ENCODE data around the gene SPAG5.

DNA sequence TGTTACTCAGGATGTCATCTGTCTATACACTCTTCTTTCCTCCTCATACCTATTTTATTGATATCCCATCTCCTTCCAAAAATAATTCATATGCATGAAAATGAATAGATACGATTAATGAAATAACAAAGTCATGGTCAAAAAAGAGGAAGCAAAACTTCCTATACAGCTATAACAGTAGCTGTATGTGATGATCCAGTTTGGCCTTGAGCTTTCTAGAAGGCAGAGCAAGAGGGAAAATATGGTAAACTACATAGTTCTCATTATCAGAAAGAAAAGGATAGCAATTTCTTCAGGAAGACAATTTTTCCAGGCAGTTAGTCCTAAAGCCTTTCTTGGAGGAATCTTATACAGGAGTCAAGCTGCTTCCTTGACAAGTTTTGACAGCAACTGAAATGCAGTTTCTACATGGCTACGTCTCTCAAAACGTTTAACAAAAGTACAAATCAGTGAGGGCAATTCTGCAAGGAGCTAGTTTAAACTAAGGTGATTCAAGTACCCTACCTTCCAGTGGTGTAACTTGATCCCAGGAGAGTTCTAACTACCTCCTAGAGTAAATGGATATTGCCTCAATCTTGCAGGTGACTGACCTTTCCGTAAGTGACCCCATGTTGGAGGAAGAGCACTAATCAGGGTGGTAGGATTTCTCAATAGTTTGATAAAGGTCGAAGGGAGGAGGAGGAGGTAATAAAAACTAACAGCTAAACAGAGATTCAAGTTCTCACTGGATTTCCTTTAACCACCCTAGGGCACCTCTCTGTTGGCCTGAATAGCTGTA lies 1.0 kb downstream of the SPAG5 start:
- TF ChIP-seq EZH2 (IDR thresholded peaks at IDR 0.05; ENCODE audit: borderline replicate concordance, low read depth, low read length, poor library complexity, severe bottlenecking) = no peak
- TF ChIP-seq, protein P1, sequence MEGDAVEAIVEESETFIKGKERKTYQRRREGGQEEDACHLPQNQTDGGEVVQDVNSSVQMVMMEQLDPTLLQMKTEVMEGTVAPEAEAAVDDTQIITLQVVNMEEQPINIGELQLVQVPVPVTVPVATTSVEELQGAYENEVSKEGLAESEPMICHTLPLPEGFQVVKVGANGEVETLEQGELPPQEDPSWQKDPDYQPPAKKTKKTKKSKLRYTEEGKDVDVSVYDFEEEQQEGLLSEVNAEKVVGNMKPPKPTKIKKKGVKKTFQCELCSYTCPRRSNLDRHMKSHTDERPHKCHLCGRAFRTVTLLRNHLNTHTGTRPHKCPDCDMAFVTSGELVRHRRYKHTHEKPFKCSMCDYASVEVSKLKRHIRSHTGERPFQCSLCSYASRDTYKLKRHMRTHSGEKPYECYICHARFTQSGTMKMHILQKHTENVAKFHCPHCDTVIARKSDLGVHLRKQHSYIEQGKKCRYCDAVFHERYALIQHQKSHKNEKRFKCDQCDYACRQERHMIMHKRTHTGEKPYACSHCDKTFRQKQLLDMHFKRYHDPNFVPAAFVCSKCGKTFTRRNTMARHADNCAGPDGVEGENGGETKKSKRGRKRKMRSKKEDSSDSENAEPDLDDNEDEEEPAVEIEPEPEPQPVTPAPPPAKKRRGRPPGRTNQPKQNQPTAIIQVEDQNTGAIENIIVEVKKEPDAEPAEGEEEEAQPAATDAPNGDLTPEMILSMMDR (conservative IDR thresholded peaks at IDR 0.05; ENCODE audit: low read depth, low read length) = no peak

Data from A673 (cell line).